ENCODE measurements around the gene COL1A1.

- TF ChIP-seq TAF1 (IDR thresholded peaks at IDR 0.05; ENCODE audit: borderline replicate concordance, insufficient read depth, low read length) (no peak), SIN3A (IDR thresholded peaks at IDR 0.05; ENCODE audit: borderline replicate concordance, insufficient read depth, low read length) (no peak), POLR2AphosphoS5 (IDR thresholded peaks at IDR 0.05; ENCODE audit: low read depth, low read length) (no peak), REST (IDR thresholded peaks at IDR 0.05; ENCODE audit: insufficient read depth in 1 of 2, low read depth in 2 of 2, low read length in 2 of 2) (no peak)
These were observed 20.6 kb upstream of the COL1A1 start for GRCh38 chr17:50221864-50222545.

Data from PFSK-1 (cell line).